HepG2 (cell line): Measurements from ENCODE around the gene LAMA5. TPM values are rescaled to one million over a fixed set of nuclear protein-coding genes. Genes with fewer than 3 reads are reported as not detected.

Experiments
- MAFF ChIP-seq: IDR thresholded peaks from 2 replicates; pipeline ENCODE4 v1.6.1; 2011; ENCODE audit warnings: low read depth, low read length, improper control_type of control experiment
- NFRKB ChIP-seq: fragments of 450-650 bp; IDR thresholded peaks from 2 replicates; pipeline ENCODE4 v1.6.1; 2017
- RNF219 ChIP-seq: sonication (generic); formaldehyde crosslinking; IDR thresholded peaks from 2 replicates; pipeline ENCODE4 v1.5.0; 2020; ENCODE audit warnings: mild to moderate bottlenecking, missing genetic modification reagents
- TEAD2 ChIP-seq: sonication (generic); formaldehyde crosslinking; IDR thresholded peaks from 2 replicates; pipeline ENCODE4 v1.9.0; 2021; ENCODE audit warnings: missing genetic modification reagents
- TIGD3 ChIP-seq: sonication (generic); formaldehyde crosslinking; IDR thresholded peaks from 2 replicates; pipeline ENCODE4 v1.5.1; 2020; ENCODE audit warnings: mild to moderate bottlenecking, missing genetic modification reagents, borderline replicate concordance
- XRCC5 ChIP-seq: fragments of 200-400 bp; formaldehyde crosslinking; optimal IDR thresholded peaks from 2 replicates; pipeline ENCODE3; 2017; ENCODE audit warnings: mild to moderate bottlenecking, low read length
- ZBTB33 ChIP-seq: sonication (generic); formaldehyde crosslinking; IDR thresholded peaks from 2 replicates; pipeline ENCODE4 v1.4.0; 2020; ENCODE audit warnings: missing genetic modification reagents
- ZFYVE20 ChIP-seq: sonication (generic); formaldehyde crosslinking; IDR thresholded peaks from 2 replicates; pipeline ENCODE4 v1.8.0; 2023; ENCODE audit warnings: low read depth, mild to moderate bottlenecking, moderate library complexity, missing genetic modification reagents, borderline replicate concordance
- ZNF468 ChIP-seq: sonication (generic); formaldehyde crosslinking; IDR thresholded peaks from 2 replicates; pipeline ENCODE4 v1.8.0; 2022; ENCODE audit warnings: mild to moderate bottlenecking, moderate library complexity, missing genetic modification reagents
- ZNF598 ChIP-seq: sonication (generic); formaldehyde crosslinking; IDR thresholded peaks from 2 replicates; pipeline ENCODE4 v1.5.1; 2020; ENCODE audit warnings: mild to moderate bottlenecking, missing genetic modification reagents, borderline replicate concordance
- ZNF850 ChIP-seq: sonication (generic); formaldehyde crosslinking; conservative IDR thresholded peaks from 2 replicates; pipeline ENCODE4 v1.9.0; 2021; ENCODE audit warnings: mild to moderate bottlenecking, missing genetic modification reagents
- polyA plus RNA-seq, 8 experiments: library from polyadenylated mRNA; depleted of rRNA in 3 of 8; stranded (reverse) in 7 of 8; unstranded in 1 of 8; fragments of >200 nt; fragmentation: Illumina TruSeq in 4 of 8; extraction: Trizol in 4 of 8; gene quantifications; 2 replicates each; pipeline versions ENCODE4 v1.2.1 to v1.2.3, GENCODE V29; 2011 to 2016; ENCODE audit warnings: low read depth in 4 of 8, missing spikeins in 1 of 8, mixed read lengths in 1 of 8; ENCODE audit not compliant: insufficient read depth in 1 of 8
- total RNA-seq, 5 experiments: library from RNA; depleted of rRNA; stranded (reverse); fragments of >200 nt; fragmentation: Illumina TruSeq; extraction: Trizol; gene quantifications; 2 replicates each; pipeline ENCODE4 v1.2.3, GENCODE V29; 2016; ENCODE audit warnings: low read depth in 1 of 5
- TF ChIP-seq, protein P1 (sequence below): IDR thresholded peaks from 2 replicates; pipeline ENCODE4 v1.6.1; 2016
- TF ChIP-seq, protein P2 (sequence below): IDR thresholded peaks from 2 replicates; pipeline ENCODE4 v1.6.1; 2016; ENCODE audit warnings: missing genetic modification reagents, missing compliant biosample characterization
- TF ChIP-seq, protein P3 (sequence below): sonication (generic); formaldehyde crosslinking; IDR thresholded peaks from 2 replicates; pipeline ENCODE4 v1.5.1; 2020; ENCODE audit warnings: missing genetic modification reagents, mild to moderate bottlenecking, borderline replicate concordance
- TF ChIP-seq, protein P4 (sequence below): IDR thresholded peaks from 2 replicates; pipeline ENCODE4 v1.6.1; 2016; ENCODE audit warnings: mild to moderate bottlenecking, missing biosample characterization, missing genetic modification reagents
- TF ChIP-seq, protein P5 (sequence below): sonication (generic); formaldehyde crosslinking; IDR thresholded peaks from 2 replicates; pipeline ENCODE4 v1.4.0; 2020; ENCODE audit warnings: mild to moderate bottlenecking, low read depth, missing genetic modification reagents

LAMA5 gene
- total and polyA plus RNA-seq, 2 of the 13 experiments (the other 11 are each of a cell fraction or from before 2014, with no cell fraction given): 21.0 to 44.7 TPM

GRCh38 chr20:62350629-62351422, 16.3 kb downstream of the LAMA5 start (continued):
- TF ChIP-seq XRCC5 (no peak), NFRKB (no peak), ZBTB33 (CRISPR knock-in tag) (no peak), MAFF (no peak), ZNF850 (no peak), RNF219 (CRISPR knock-in tag) (no peak), ZNF598 (CRISPR knock-in tag) (peak; percentile 17; the same call in 1 of the 2 replicates), ZFYVE20 (CRISPR knock-in tag) (no peak), TEAD2 (CRISPR knock-in tag) (no peak), ZNF468 (CRISPR knock-in tag) (no peak), TIGD3 (CRISPR knock-in tag) (no peak)
- TF ChIP-seq, protein P1, sequence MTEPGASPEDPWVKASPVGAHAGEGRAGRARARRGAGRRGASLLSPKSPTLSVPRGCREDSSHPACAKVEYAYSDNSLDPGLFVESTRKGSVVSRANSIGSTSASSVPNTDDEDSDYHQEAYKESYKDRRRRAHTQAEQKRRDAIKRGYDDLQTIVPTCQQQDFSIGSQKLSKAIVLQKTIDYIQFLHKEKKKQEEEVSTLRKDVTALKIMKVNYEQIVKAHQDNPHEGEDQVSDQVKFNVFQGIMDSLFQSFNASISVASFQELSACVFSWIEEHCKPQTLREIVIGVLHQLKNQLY (CRISPR knock-in tag): no peak
- TF ChIP-seq, protein P2, sequence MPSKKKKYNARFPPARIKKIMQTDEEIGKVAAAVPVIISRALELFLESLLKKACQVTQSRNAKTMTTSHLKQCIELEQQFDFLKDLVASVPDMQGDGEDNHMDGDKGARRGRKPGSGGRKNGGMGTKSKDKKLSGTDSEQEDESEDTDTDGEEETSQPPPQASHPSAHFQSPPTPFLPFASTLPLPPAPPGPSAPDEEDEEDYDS: no peak
- TF ChIP-seq, protein P3, sequence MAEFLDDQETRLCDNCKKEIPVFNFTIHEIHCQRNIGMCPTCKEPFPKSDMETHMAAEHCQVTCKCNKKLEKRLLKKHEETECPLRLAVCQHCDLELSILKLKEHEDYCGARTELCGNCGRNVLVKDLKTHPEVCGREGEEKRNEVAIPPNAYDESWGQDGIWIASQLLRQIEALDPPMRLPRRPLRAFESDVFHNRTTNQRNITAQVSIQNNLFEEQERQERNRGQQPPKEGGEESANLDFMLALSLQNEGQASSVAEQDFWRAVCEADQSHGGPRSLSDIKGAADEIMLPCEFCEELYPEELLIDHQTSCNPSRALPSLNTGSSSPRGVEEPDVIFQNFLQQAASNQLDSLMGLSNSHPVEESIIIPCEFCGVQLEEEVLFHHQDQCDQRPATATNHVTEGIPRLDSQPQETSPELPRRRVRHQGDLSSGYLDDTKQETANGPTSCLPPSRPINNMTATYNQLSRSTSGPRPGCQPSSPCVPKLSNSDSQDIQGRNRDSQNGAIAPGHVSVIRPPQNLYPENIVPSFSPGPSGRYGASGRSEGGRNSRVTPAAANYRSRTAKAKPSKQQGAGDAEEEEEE (CRISPR knock-in tag): no peak
- TF ChIP-seq, protein P4, sequence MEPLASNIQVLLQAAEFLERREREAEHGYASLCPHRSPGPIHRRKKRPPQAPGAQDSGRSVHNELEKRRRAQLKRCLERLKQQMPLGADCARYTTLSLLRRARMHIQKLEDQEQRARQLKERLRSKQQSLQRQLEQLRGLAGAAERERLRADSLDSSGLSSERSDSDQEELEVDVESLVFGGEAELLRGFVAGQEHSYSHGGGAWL: no peak
- TF ChIP-seq, protein P5, sequence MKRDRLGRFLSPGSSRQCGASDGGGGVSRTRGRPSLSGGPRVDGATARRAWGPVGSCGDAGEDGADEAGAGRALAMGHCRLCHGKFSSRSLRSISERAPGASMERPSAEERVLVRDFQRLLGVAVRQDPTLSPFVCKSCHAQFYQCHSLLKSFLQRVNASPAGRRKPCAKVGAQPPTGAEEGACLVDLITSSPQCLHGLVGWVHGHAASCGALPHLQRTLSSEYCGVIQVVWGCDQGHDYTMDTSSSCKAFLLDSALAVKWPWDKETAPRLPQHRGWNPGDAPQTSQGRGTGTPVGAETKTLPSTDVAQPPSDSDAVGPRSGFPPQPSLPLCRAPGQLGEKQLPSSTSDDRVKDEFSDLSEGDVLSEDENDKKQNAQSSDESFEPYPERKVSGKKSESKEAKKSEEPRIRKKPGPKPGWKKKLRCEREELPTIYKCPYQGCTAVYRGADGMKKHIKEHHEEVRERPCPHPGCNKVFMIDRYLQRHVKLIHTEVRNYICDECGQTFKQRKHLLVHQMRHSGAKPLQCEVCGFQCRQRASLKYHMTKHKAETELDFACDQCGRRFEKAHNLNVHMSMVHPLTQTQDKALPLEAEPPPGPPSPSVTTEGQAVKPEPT: no peak
